KBM-7 (cell line): ENCODE results near the gene PTPRD.
A peak's percentile ranks its signal among the peaks of the same experiment; 100 is the strongest.

Experiments used
- DNase-seq: peaks from one replicate; pipeline ENCODE4 v3.0.0-alpha.2; 2015
- in situ Hi-C: fragments of 300-500 bp; cut with MboI; formaldehyde crosslinking; loops from 2 replicates; pipeline ENCODE4 v1.14.3; 2020; ENCODE audit warnings: low sequenced_read_pairs, low pct_unique_long_range_greater_than_20kb, mixed read lengths

PTPRD gene

DNA sequence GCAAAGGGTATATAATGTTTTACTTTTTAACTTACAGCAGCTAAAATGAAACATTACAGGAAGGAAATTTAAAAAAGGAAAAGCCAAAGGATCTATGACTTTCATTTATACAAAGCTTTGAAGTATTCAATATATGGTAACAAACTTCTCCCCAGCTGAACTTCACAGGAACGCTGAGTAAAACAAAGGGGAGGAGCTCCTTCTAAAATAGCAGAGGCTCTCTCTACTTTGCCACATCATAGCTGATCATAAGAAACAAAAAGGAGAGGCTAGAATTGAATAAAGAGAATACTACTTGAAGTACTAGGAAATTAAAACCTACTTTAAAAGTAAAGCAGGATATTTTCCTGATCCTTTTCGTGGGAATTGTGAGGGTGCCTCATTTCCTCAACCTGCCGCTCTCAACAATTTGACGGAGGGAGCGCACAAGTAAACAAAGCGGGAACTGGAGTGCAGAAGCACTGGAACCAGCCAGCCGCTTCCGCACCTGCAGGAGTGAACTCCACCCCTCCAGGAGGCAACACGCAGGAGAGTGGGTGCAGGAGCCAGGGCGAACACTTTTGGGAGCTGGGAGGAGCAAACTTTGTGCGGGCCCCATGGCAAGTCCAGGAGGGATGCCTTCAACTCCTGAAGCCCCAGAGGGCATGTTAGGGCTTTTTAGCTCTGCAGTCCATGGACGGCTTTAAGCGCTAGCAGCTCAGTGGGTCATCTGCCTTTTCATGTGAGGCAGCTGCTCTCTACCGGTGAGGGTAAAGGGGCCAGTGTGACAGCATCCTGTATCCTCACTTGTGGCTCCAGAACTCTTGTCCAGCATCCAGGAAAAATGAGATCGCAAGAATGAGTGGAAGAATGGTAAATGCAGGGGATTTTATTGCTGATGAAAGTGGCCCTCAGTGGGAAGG, 757.4 kb downstream of the PTPRD start:
- DNase-seq = no peak
- in situ Hi-C loops = no loop called here

GRCh38 chr9:9847750-9848149, 765.1 kb downstream of the PTPRD start:
- DNase-seq = no peak
- in situ Hi-C loops = no loop called here

DNA sequence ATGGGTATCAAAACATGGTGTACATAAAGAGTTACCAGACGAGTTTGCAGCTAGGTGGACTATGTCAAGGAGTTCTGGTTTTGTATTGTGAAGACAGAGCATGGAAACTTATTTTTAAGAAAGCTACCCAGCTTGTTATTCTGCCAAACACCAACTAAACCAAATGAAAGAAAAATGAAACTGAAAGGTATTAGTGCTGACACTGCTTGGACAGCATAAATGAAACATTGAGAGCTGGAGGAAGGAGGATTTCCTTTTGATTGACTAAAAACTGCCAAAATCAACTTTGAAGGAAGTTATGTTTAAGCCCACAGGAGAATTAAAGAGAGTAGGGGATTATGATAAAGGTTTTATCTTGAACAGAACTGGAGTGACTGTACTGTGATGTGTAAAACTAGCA, 766.2 kb downstream of the PTPRD start:
- in situ Hi-C loops = no loop called here
- DNase-seq = peak; percentile 12

- in situ Hi-C loops = no loop called here
- DNase-seq = no peak
Observed at GRCh38 chr9:9820436-9820835, 792.4 kb downstream of the PTPRD start.

DNA sequence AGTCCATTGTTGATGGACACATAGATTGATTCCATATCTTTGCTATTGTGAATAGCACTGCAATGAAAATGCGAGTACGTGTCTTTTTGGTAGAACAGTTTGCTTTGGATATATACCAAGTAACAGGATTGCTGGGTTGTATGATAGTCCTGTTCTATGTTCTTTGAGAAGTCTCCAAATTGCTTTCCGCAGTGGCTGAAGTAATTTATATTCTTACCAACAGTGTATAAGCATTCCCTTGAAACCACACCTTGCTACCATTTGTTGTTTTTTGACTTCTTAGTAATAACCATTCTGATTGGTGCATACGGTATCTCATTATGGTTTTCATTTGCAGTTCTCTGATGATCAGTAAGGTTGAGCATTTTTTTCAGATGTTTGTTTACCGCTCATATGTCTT, 792.9 kb downstream of the PTPRD start:
- DNase-seq = no peak
- in situ Hi-C loops = no loop called here

DNA sequence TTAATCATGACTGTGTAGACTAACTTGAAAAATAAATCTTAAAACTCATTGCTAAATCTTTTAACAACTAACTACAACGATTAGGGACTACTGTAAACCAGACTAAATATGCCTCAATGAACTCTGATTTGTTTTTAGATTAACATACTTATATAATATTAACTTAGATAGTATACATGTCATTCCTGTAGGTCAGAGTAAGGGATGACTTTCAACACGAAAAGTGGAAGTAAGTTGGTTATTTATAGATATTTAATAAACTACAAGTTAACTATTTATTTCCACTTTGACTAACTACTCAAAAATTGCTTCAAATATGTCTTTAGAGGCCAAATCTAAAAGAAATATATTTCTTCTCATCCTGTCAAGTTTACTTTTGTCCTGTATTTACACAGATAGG, 795.6 kb downstream of the PTPRD start:
- no peak for DNase-seq
- in situ Hi-C loops = no loop called here

- in situ Hi-C loops = no loop called here
- DNase-seq = no peak
Observed at GRCh38 chr9:9804109-9804508, 808.7 kb downstream of the PTPRD start.

DNA sequence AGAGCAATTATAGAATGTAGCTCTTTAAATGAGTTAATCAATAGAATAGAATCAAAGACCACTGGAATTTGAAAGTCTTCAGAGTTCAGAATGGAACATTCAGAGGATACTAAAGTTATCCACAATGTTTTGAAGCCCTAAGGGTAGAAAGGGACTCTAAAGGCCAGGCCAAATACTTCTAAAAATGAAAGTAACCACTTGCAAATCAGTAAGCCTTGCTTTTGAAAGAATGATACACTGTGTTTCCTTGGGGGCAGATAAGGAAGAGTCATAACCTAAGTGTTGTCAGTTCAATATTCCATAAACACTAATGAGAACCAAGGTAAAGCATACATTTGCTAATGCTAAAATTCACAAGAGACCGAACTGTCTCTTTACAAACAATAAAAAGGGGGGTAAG, 813.5 kb downstream of the PTPRD start:
- no peak for DNase-seq
- in situ Hi-C loops = no loop called here

DNA sequence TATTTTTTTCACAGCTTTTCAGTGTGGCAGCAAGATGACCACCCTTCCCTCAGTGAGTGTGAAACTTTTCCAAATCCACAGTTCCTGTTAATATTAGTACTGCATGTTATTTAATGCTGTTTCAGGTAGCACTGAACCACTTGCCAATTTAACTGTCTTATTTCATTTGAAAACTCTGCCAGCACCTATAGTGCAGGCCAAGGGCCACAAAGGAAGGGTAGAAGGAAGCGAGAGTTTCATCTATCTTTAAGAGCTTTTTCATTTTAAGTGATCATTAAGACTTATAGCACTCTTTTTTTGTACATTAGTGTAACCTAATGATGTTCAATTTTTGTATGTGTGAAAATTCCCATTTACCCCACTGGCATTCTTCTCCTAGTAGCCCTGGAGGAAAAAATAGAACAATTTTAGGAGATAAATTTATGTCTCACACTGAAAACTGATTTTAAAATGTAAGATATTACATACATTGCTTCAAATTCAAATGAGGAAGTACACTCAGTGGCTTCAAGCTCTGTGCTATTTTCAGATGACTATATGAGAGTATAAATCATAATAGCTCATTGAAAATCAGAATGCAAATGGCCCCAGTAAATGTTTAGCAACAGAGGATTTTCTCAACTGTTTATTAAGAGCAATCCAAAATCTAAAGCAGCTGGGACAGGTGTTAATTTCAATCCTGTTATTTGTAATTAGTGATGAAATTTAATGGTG, 820.5 kb downstream of the PTPRD start:
- DNase-seq = no peak
- in situ Hi-C loops = no loop called here

- DNase-seq = no peak
- in situ Hi-C loops = no loop called here
Observed at GRCh38 chr9:9791611-9792010, 821.2 kb downstream of the PTPRD start.

GRCh38 chr9:9790216-9790872, 822.5 kb downstream of the PTPRD start:
- in situ Hi-C loops = no loop called here
- peak; percentile 34 for DNase-seq

DNA sequence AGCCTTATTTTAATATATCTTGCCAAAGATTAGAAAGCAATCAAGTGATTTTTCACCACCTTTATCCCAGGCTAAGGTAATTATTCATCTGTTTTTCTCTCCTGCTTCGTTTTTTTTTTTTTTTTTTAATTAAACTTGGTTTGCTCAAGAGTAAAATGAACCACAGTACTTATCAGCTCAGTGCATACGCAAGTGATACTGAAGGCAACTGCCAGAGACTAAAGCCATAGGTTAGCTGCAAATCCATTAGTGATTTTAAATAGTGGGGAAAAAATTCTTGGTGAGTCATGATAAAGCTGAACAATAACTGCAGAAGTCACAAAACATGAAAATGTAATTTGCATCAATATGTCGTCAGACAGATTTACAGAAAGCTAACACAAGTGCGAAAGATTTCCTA, 829.1 kb downstream of the PTPRD start:
- DNase-seq = no peak
- in situ Hi-C loops = no loop called here

GRCh38 chr9:9783211-9783610, 829.6 kb downstream of the PTPRD start:
- DNase-seq = no peak
- in situ Hi-C loops = no loop called here

DNA sequence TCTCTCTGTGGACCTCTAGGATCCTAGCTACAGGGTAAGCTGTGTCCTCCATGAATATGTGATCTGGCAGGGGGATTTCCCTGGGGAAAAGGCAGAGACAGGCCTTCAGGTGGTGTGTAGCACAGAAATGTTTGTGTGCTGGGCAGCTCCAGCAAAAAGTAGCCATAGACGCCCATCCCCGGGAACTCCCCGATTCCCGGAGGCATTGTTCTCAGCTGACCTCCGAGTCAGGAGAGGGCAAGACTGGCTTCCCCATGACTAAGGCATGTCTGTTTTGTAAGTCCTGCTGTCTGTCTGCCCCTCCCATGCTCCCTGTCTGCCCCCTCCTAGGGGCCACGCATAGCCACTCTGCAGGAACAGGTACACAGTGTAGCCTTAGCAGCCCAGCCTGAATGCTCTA, 834.5 kb downstream of the PTPRD start:
- no peak for DNase-seq
- in situ Hi-C loops = no loop called here

DNA sequence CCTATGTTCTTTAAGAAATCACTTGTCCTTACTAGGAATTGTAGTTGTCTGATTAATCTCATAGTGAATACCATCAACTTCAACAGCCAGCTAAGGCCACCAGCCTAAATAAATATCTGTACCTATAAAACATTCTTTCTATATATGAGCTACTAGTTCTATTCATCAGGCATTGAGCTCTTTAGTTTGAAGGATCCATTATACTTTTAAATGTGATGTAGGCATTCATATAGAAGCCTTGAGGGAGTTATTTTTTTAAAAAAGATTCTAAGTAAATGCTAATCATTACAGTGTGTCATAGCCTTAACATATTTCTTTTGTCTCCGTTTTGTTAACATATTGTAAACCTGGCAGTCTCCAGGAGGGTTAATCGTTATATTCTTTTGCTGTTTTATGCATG, 838.3 kb downstream of the PTPRD start:
- in situ Hi-C loops = no loop called here
- DNase-seq = no peak

DNA sequence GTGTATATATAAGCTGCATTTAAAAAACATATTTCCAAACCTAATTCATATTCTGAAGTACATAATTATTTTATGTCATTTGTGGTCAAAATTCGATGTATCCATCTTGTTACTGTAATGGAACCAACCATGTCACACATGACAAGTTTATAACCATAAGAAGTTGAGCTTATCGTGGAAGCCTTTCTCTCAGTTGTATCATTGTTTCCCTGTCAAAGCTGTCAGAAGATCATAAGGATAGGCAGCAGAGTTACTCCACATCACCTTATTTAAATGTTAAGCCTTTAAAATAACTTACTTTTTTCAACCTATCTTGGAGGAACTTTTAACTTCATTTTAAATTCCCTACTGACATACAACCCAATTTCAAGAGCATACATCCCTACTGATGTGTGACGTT, 841.5 kb downstream of the PTPRD start:
- in situ Hi-C loops = no loop called here
- DNase-seq = no peak

- no peak for DNase-seq
- in situ Hi-C loops = no loop called here
Observed at GRCh38 chr9:9764821-9765220, 848.0 kb downstream of the PTPRD start.

GRCh38 chr9:9754186-9754585, 858.6 kb downstream of the PTPRD start:
- DNase-seq = no peak
- in situ Hi-C loops = no loop called here

DNA sequence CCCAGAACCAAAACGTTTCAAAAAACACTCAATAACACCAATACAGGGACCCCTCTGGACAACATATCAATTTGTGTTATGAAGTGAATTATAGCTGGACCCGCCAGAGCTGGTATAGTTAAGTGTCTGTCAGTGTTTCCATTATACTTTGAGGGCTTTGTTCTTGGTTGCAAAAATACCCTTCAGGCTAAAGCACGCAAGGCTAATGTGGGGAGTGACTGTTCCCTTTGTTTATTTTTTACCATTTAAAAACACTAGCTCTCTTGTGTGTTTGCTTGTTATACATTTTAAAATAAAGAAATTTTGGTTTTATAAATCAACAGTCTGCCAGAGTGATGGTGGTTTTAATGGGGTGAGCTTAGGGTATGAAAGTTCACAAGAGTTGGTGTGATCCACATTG, 859.5 kb downstream of the PTPRD start:
- no peak for DNase-seq
- in situ Hi-C loops = no loop called here

DNA sequence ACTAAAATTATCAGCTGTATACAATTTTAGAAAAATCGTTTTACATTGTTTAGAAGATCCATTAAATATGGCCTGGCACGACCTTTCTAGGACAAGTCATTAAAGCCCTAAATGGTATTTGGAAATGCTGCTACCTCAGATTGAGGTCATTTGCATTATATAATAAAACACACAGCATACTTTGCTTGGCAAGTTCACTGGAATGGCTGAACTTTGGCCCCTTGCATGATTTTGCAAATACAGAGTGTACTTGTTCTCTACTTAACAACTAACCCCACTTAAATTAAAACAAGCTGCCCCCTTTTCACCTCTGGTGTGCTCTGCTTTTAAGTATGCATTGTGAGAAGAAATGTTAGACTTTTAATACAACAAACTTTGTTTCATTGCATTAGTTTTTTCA, 860.1 kb downstream of the PTPRD start:
- no peak for DNase-seq
- in situ Hi-C loops = no loop called here
